ENCODE results near the gene TRIM44.

- TF ChIP-seq POLR2A (IDR thresholded peaks at IDR 0.05) (no peak), EP300 (IDR thresholded peaks at IDR 0.05) (no peak)
These were observed 173.6 kb downstream of the TRIM44 start for GRCh38 chr11:35836205-35836604.
